Thyroid gland (tissue), 4 donors: ENCODE results near the gene TMEM170B. TPM values are rescaled to one million over a fixed set of nuclear protein-coding genes. Genes with fewer than 3 reads are reported as not detected.

Experiments used
- DNase-seq, 2 donors: peaks; one replicate each; pipeline ENCODE4 v3.0.0-alpha.2; 2019
- H3K27ac ChIP-seq, 3 donors: fragments of 200-600 bp; sonication (generic); 1 replicate in 2 of 3; 2 replicates in 1 of 3; pipeline ENCODE4 v1.5.1; 2016 to 2019; ENCODE audit warnings: mild to moderate bottlenecking in 1 of 3, moderate library complexity in 1 of 3
- H3K27me3 ChIP-seq: fragments of 200-600 bp; sonication (generic); one replicate; pipeline ENCODE4 v1.5.1; 2019
- H3K36me3 ChIP-seq, 2 donors: fragments of 200-600 bp; sonication (generic); one replicate each; pipeline ENCODE4 v1.5.1; 2016 to 2019
- H3K4me1 ChIP-seq, 2 donors: fragments of 200-600 bp; sonication (generic); one replicate each; pipeline ENCODE4 v1.5.1; 2017 to 2019
- H3K4me3 ChIP-seq, 3 donors: fragments of 200-600 bp; sonication (generic); replicated peaks in 1 of 3; 1 replicate in 2 of 3; 2 replicates in 1 of 3; pipeline ENCODE4 v1.5.1; 2016; ENCODE audit warnings: mild to moderate bottlenecking in 1 of 3
- H3K9me3 ChIP-seq: fragments of 200-600 bp; sonication (generic); one replicate; pipeline ENCODE4 v1.5.1; 2017
- CTCF ChIP-seq, 6 experiments: fragments of 200-600 bp in 3 of 6; fragments of 450-650 bp in 3 of 6; sonication (generic) in 3 of 6; IDR thresholded peaks; one replicate each; pipeline ENCODE4 v1.5.1; 2016 to 2019; ENCODE audit warnings: antibody characterized with exemption in 6 of 6, mild to moderate bottlenecking in 2 of 6, inconsistent platforms in 1 of 6, moderate library complexity in 1 of 6
- POLR2A ChIP-seq, 2 donors: fragments of 450-650 bp; IDR thresholded peaks; one replicate each; pipeline ENCODE4 v1.6.1; 2017; ENCODE audit warnings: antibody characterized with exemption in 2 of 2, mild to moderate bottlenecking in 2 of 2, moderate library complexity in 1 of 2
- WGBS, 2 donors: methylation state at CpG; one replicate each; pipeline ENCODE4 v1.1.5; 2017; 5-methylcytosine and 5-hydroxymethylcytosine counted together
- intact Hi-C: fragments of 100-400 bp; cut with DNase I; formaldehyde crosslinking; loops from one replicate; pipeline ENCODE4 v1.15.1; 2023
- total RNA-seq, 4 donors: library from RNA; depleted of rRNA; stranded (reverse); fragments of >200 nt; gene quantifications; one replicate each; pipeline ENCODE4 v1.2.3, GENCODE V29; 2016

TMEM170B gene
- total RNA-seq, 4 donors from 2014 or later = 6.6 to 12.7 (median 7.7) TPM

GRCh38 chr6:11497107-11497506 is 40.4 kb upstream of the TMEM170B start:
- Histone ChIP-seq H3K36me3 (no peaks in the 10 kb centered on the region), H3K4me1 (peaks cover 18 to 27% of the 10 kb centered on the region in 2 donors), H3K27me3 (no peaks in the 10 kb centered on the region), H3K27ac (no peak overlapping the region), H3K4me3 (no peak overlapping the region), H3K9me3 (no peaks in the 10 kb centered on the region)
- 95 to 96% methylated on average over 9 of the region's 9 CpGs for WGBS, 2 donors
- no peak for TF ChIP-seq POLR2A (IDR thresholded peaks at IDR 0.05)
- no peak for TF ChIP-seq CTCF (IDR thresholded peaks at IDR 0.05)
- DNase-seq = no peak
- intact Hi-C loops = loop anchor here (10.0 kb wide), 1 partner anchor 242 kb away; no protein-coding TSS in a partner anchor

GRCh38 chr6:11497881-11498280 is 39.7 kb upstream of the TMEM170B start:
- WGBS, 2 donors = 78 to 100% methylated on average over 1 of the region's 1 CpG
- no peak for TF ChIP-seq CTCF (IDR thresholded peaks at IDR 0.05)
- no peak for TF ChIP-seq POLR2A (IDR thresholded peaks at IDR 0.05)

GRCh38 chr6:11500008-11500407 is 37.5 kb upstream of the TMEM170B start:
- DNase-seq = no peak
- peaks cover 10 to 17% of the 10 kb centered on the region in 2 donors for H3K4me1 ChIP-seq
- intact Hi-C loops = no loop called here
- no peaks in the 10 kb centered on the region for H3K36me3 ChIP-seq
- 94 to 100% methylated on average over 2 of the region's 2 CpGs for WGBS, 2 donors
- H3K27ac ChIP-seq = no peak overlapping the region
- H3K4me3 ChIP-seq = no peak overlapping the region
- H3K9me3 ChIP-seq = no peaks in the 10 kb centered on the region
- no peaks in the 10 kb centered on the region for H3K27me3 ChIP-seq
- TF ChIP-seq CTCF (IDR thresholded peaks at IDR 0.05) = no peak
- no peak for TF ChIP-seq POLR2A (IDR thresholded peaks at IDR 0.05)

More at GRCh38 chr6:11497881-11498280, 39.7 kb upstream of the TMEM170B start:
- DNase-seq = no peak
- Histone ChIP-seq H3K27ac (no peak overlapping the region), H3K27me3 (no peaks in the 10 kb centered on the region), H3K4me1 (peaks cover 18 to 27% of the 10 kb centered on the region in 2 donors), H3K4me3 (no peak overlapping the region), H3K36me3 (no peaks in the 10 kb centered on the region), H3K9me3 (no peaks in the 10 kb centered on the region)
- intact Hi-C loops = loop anchor here (2.0 to 10.0 kb wide), 2 partner anchors 243 to 353 kb away; no protein-coding TSS in a partner anchor

- 95 to 96% methylated on average over 3 of the region's 3 CpGs for WGBS, 2 donors
Observed at GRCh38 chr6:11509471-11509870, 28.1 kb upstream of the TMEM170B start.

More at GRCh38 chr6:11509471-11509870, 28.1 kb upstream of the TMEM170B start:
- no peak for TF ChIP-seq CTCF (IDR thresholded peaks at IDR 0.05)
- no peak for TF ChIP-seq POLR2A (IDR thresholded peaks at IDR 0.05)
- no peaks in the 10 kb centered on the region for H3K27me3 ChIP-seq
- no peaks in the 10 kb centered on the region for H3K9me3 ChIP-seq
- H3K27ac ChIP-seq = no peak overlapping the region
- DNase-seq = no peak
- intact Hi-C loops = no loop called here
- no peaks in the 10 kb centered on the region for H3K36me3 ChIP-seq
- no peaks in the 10 kb centered on the region for H3K4me1 ChIP-seq
- H3K4me3 ChIP-seq = no peak overlapping the region
